Fibroblast of gingiva (primary cell): ENCODE data around the gene ADAM8.

ENCODE experiments used
- DNase-seq: peaks from one replicate; pipeline ENCODE4 v3.0.0-alpha.2; 2011; ENCODE audit warnings: low read depth

Gene ADAM8

GRCh38 chr10:133308421-133309099 is 31.9 kb upstream of the ADAM8 start, which contains the start of the genes TUBGCP2 and ZNF511:
TUBGCP2 (minus strand) TSS chr10:133308872; CDS start chr10:133302941, 5,931 bp downstream.
ZNF511 (plus strand) TSS chr10:133308914; CDS start chr10:133308944, 30 bp downstream.
- DNase-seq: peak; percentile 83

DNA sequence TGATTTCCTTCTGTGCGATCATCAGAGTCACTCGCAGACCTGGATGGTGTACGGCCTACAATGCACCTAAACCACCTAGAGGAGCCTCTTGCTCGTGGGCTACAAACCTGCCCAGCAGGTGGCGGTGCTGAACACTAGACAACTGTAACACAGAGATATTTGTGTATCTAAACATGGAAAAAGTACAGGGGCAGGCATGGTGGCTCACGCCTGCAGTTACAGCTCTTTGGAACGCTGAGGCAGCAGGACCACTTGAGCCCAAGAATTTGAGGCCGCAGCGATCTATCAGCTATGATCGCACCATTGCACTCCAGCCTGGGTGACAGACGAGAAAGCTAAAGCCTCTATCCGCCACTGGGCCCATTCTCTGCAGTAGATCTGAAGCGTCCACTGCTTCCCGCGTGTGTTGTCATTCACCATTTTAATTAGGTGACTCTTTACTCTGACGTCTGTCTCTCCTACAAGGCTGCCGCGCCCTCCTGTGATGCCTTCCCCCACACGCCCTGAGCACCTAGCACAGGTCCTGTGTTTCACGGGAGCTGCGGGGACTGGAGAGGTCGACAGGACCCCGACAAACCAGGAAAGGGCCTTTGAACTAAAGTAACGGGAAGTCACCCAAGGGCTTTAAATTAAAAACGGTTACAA is 31.2 kb upstream of the ADAM8 start:
- peak; percentile 39 for DNase-seq

- no peak for DNase-seq
These were observed 30.3 kb upstream of the ADAM8 start for GRCh38 chr10:133306941-133307379.

DNA sequence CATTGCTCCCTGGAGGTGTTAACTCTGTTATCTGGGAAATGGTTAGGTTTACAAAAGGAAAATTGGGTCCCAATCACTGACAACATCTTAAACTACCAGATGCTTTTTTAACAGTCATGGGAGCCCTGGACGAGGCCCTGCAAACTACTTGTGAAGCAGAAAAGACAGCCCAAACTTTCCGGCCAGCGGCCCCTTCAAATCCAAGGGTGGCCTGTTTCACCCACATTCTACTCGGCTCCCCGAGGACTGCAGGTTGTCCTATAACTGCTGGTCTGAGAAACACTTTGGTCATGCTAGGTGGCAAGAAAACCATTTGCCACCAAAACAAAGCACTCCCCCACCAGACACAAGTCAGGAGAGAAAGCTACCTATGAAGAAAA is 29.4 kb upstream of the ADAM8 start:
- no peak for DNase-seq

GRCh38 chr10:133303206-133303605 is 26.5 kb upstream of the ADAM8 start:
- DNase-seq: no peak

- DNase-seq: no peak
These were observed 25.6 kb upstream of the ADAM8 start for GRCh38 chr10:133302230-133302629.

DNA sequence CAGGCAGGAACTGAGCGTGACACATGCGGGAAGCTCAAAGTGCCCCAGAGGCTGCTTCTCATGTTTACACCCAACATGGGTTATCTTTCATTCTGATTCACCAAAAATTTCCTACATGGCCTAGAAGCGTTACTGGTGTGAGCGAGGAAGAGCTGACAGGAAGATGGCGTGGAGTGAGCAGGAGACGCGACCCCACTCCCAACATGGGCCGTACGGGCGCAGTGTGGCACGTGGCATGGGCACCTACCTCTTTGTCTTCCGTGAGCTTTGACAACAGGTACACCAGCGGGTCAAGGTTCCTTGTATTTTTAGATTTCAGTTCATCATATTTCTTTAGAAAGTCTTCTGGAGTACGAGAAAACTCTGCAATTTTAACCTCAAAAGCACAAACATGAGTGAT is 23.1 kb upstream of the ADAM8 start:
- no peak for DNase-seq

DNA sequence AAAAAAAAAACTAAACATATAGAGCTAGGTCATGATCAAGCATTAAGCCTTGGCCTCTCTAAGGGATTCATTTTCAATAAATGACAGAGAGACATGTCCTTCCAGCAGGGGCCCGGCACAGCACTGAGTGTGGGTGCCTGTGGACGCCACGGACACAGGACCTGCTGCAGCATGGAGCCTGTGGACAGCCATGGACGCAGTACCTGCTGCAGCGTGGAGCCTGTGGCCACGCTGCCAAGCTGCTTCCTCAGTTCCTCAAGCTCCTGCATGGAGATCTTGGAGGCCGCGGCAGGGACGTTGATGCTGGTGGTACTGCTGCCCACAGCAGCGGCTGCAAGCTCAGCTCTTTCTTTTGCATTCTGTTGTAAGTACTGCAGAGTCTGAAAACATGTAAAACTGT is 22.6 kb upstream of the ADAM8 start:
- DNase-seq: no peak

DNA sequence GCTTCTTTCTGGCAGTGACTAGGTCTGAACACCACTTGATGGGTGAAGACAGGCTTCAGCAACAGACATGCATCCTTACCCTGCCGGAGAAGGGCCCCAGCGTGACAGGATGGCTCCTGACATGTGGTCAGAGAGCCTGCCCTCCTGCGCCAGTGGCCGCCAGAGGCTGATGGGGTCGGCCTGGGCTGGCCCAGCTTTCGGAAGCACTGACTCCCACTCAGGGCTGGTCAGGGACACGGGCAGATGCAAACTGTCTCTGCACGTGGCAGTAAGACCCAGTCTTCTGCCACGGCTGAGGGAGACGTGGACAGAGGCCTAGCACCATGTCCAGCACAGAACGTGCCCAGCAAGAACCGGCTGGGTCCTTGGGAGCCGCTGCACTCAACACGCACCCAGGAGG is 21.8 kb upstream of the ADAM8 start:
- no peak for DNase-seq

- DNase-seq: no peak
These were observed 20.8 kb upstream of the ADAM8 start for GRCh38 chr10:133297504-133297903.

DNA sequence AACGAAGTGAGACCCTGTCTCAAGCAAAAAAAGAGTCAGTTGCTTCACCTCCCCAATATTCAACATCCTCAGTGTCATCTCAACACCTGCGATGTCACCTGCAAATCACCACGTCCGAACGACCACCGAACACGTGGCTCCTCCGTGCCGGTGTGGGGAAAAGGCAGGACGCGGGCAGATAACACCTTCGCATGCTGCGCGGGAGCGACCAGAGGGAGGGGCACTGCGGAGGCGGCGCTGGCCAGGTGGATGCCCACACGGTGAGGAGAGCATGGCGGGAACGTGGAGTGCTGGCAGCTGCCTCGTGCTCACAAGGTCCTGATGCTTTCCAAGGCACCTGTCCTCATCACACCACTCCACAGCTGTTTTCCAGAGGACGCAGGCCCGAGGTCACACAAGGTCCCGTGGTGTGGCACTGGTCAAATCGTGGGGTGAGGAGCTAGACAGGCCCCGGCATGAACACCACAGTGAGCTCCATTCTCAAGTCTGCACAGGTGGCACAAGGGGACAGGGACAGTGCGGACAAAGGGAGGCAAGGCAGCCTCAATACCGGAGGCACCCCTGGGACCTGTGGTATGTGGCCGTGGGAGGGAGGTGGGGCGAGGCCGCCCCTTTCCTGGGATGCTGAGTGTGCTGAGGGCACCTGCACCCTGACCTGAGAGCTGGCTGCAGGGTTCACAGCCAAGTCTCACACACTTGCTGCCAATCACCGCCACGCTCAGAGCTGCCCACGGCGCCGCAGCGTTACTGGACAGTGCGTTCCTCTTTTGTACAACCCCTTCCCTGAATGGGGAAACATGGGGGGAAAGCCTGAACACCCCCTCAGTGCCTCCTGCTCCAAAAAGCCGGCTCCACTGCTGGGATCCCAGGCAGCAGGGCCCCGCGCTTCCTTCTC is 19.0 kb upstream of the ADAM8 start:
- DNase-seq: no peak

GRCh38 chr10:133294189-133294588 is 17.5 kb upstream of the ADAM8 start:
- no peak for DNase-seq

DNA sequence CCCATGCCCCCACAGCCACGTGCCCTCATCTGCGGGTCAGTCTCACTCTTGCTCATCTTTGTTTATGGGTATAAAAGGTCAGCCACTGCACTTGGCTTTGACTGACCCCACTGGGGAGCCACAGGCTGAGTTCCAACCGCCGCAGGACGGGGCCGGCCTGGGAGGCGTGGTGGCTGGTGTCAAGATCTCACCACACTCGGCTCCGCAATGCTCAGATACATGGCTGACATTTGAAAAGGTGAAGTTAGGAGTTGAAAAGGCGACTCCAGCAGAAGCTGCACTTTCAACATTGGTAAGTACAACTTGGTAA is 17.1 kb upstream of the ADAM8 start:
- no peak for DNase-seq

- peak; percentile 21 for DNase-seq
These were observed 16.5 kb upstream of the ADAM8 start for GRCh38 chr10:133292919-133293809.

DNA sequence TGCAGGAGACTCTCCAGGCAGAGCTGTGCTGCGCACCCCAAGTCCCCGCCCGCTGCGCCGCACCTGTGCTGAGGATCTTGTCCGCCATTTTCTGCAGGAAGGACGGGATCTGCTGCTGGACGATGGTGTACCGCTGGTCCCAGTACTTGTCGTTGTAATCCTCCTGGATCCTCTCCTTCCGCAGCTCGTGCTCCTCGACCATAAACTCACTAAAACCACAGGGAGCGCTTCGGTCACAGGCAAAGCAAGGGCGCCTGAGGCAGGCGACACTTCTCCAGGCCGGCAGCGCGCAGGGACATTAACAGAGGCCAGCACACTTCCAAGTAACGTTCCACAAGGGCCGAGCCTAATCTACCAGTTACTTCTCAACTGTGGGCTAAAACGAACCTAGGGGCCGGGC is 13.1 kb upstream of the ADAM8 start:
- no peak for DNase-seq

DNA sequence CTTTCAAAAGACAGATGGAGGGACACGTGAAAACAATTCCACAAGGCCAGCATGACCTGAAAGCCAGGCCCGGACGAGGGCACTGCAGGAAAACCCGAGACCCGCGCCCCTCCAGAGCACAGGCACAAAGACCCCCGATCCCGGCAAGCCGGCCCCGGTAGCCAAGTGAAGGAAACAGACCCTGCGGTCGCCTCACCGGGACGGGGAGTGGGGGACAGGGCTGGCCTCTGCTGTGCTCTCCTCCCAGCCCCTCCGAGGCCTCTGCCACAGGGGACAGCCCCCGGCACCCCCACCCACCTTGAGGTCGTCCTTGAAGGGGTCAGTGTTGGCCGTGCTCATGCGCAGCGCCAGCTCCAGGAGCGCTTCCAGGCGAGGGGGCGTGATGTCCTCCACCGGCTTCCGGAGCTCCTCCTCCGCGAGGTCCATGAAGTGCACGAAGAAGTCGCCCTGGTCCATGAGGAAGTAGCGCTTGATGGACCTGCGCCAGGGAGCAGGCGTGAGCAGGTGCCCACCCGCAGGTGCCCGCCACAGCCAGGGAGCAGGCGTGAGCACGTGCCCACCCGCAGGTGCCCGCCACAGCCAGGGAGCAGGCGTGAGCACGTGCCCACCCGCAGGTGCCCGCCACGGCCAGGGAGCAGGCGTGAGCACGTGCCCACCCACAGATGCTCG is 11.3 kb upstream of the ADAM8 start:
- DNase-seq: no peak

DNA sequence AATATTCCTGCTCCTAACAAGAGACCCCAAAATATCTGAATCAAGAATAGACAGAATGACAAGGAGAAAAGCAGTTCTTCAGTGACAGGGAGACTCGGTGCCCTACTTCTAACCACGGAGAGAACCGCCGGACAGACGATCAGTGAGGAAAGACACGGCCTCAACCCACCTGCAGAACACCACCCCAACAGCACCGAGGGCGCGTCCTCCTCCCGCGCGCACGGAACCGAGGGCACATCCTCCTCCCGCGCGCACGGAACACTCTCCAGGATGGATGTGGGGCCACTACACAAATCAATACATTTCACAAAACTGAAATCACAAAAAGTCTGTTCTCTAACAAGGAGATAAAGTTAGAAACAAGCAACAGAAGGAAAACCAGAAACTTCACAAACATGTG is 9.7 kb upstream of the ADAM8 start:
- no peak for DNase-seq

GRCh38 chr10:133285217-133285616 is 8.5 kb upstream of the ADAM8 start:
- no peak for DNase-seq

DNA sequence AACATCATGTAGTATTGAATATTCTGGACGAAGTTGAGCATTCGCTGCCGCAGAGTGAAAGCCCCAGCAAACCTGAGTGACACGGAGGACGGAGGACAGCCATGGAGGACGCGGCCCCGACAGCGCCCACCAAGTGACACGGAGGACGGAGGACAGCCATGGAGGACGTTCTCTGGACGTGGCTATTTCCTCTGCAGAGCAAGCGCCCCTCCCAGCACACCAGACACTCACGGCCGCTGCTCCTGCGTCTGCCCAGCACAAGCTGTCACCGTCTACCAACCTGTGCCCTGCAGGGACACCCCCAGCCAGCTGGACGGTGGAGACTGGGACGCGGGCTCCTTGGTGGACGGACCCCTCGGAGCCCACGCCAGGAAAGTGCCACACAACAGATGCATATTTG is 7.3 kb upstream of the ADAM8 start:
- no peak for DNase-seq

DNA sequence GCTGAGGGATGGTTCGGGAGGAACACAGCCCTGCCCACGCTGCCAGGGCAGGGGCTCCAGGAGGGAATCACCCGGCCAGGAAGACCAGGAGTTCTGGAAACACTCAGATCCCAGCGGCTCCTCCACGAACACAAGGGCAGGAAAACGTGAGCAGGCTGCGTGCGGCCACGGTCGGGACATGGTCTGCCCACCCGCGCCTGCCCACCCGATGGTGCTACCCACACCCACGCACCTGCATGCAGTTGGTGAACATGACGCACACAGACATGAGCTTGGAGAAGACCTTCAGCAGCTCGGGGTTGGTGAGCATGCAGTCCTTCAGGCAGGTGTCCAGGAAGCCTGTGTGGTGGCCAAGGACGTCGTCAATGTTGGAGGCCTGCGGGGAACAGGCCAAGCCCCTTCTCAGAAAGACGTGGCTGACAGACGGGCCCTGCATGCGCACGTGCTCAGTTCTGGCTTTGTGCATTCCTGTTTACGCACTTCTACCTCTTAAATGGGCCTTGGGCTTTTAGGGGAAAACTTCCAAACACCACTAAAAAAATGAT is 6.2 kb upstream of the ADAM8 start:
- DNase-seq: no peak
